RWPE1 (cell line): ENCODE measurements around the gene ZNF148.
A peak's percentile ranks its signal among the peaks of the same experiment; 100 is the strongest.

ENCODE experiments used
- CTCF ChIA-PET: fragments of 350-600 bp; sonication (Branson Sonifier 250); formaldehyde crosslinking; extraction: SDS; loops from one replicate; lab custom pipeline; 2021; lab: Yijun Ruan, JAX
- POLR2A ChIA-PET: fragments of 400-600 bp; formaldehyde crosslinking; extraction: SDS; loops from one replicate; lab custom pipeline; 2020; ENCODE audit warnings: antibody characterized with exemption; ENCODE audit not compliant: low non-redundant PET; lab: Yijun Ruan, JAX
- DNase-seq: peaks from one replicate; pipeline ENCODE4 v3.0.0; 2012; ENCODE audit warnings: low spot score
- H3K27ac ChIP-seq: fragments of 450-650 bp; 2 replicates; pipeline ENCODE4 v1.5.1; 2017
- TF ChIP-seq, protein P1 (sequence below): fragments of 450-650 bp; conservative IDR thresholded peaks from 2 replicates; pipeline ENCODE4 v1.5.1; 2017; ENCODE audit warnings: low read depth, mild to moderate bottlenecking

The ZNF148 gene

DNA sequence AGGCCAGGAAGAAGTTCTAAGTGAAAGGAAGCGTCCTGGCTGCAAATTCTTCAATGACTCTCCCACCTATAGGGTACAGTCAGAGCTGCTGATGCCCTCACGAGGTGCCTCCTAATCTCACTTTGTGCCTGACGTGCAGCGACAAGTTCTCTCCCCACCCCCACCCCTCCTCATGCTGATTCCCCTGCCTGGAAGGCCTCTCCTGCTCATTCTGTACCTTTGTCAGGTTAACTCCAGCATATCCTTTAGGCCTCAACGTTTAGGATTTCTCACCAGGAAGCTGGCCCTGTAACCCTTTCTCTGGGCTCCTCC is 187.6 kb downstream of the ZNF148 start:
- ChIA-PET CTCF (interaction anchor here (1.1 kb wide), 1 partner anchor 38 kb away, joined by 3 read pairs; no protein-coding TSS in a partner anchor), POLR2A (no interaction called here)
- 0 out of 2 replicates have a peak overlapping the region, but pooled peaks have one; percentile 16 for H3K27ac ChIP-seq
- DNase-seq, result peak; percentile 56
- TF ChIP-seq, protein P1, sequence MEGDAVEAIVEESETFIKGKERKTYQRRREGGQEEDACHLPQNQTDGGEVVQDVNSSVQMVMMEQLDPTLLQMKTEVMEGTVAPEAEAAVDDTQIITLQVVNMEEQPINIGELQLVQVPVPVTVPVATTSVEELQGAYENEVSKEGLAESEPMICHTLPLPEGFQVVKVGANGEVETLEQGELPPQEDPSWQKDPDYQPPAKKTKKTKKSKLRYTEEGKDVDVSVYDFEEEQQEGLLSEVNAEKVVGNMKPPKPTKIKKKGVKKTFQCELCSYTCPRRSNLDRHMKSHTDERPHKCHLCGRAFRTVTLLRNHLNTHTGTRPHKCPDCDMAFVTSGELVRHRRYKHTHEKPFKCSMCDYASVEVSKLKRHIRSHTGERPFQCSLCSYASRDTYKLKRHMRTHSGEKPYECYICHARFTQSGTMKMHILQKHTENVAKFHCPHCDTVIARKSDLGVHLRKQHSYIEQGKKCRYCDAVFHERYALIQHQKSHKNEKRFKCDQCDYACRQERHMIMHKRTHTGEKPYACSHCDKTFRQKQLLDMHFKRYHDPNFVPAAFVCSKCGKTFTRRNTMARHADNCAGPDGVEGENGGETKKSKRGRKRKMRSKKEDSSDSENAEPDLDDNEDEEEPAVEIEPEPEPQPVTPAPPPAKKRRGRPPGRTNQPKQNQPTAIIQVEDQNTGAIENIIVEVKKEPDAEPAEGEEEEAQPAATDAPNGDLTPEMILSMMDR, result no peak

DNA sequence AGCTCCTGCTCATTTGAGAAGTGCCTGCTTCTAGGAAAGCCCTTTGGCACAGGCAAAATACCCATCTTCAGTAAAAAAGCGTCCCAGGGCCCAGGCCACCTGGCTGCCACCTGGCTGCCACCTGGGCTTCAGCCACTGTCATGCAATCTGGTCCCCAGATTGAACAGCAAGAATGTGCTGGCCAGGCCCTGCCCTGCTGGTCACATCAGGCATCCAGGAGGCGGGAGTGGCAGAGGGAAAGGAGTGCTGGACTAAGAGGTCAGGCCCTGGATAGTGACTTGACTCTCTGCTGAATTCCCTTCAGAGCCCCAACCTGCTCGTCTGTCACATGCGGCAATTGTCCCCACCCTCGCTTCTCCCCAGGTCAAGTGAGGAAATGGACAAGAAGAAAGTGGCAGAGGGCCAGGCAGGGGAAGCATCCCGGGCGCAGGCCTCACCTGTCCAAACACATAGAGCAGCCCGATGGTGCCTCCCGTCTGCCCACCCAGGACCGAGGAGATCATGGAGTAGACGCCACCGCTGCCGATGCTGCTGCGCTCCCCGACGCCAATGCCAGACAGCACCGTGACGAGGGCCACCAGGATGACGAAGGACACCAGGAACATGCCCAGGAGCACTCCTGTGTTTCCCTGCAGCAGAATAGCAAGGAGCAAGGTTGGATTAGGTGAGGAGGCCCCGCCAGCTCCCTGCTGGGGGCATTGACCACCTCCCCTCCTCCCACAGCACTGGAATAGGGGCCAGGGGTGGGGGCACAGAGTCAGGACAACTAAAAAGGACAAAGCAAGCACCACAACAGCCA is 188.1 kb downstream of the ZNF148 start:
- CTCF ChIA-PET, result interaction anchor here (0.5 to 1.1 kb wide), 2 partner anchors 35 to 37 kb away, joined by 3 read pairs; no protein-coding TSS in a partner anchor
- POLR2A ChIA-PET, result no interaction called here
- no peak for DNase-seq

DNA sequence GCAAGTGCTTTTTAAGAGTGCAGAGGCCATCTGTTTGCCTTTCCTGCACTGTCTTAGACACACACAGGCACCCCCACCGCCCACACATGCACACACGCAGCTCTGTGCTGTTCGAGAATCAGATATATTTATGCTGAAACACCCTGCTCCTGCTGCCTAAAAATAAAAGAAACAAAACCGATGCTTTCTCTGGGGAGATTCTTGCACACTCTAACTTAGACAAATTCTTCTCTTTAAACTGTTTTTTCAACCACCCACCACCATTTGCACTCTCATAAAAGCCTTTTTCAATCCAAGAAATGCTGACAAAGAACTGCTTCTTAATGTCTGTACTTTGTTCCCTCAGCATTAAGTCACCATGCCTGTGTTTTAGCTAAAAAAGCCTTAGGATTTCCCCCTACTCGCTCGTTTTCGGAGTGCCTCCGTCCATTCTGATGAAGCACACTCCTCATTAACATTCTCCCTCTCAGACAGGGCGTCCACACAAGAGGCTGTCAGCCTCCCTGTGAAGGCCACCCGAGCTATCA is 188.8 kb downstream of the ZNF148 start:
- ChIA-PET CTCF (interaction anchor here (0.5 kb wide), 1 partner anchor 35 kb away, joined by 3 read pairs; no protein-coding TSS in a partner anchor), POLR2A (no interaction called here)
- TF ChIP-seq, protein P1, result no peak
- DNase-seq, result no peak
- 0 out of 2 replicates have a peak overlapping the region, but pooled peaks have one; percentile 16 for H3K27ac ChIP-seq

More for the DNA sequence above, 188.1 kb downstream of the ZNF148 start:
- TF ChIP-seq, protein P1, result no peak
- H3K27ac ChIP-seq, result 0 out of 2 replicates have a peak overlapping the region, but pooled peaks have one; percentile 16

DNA sequence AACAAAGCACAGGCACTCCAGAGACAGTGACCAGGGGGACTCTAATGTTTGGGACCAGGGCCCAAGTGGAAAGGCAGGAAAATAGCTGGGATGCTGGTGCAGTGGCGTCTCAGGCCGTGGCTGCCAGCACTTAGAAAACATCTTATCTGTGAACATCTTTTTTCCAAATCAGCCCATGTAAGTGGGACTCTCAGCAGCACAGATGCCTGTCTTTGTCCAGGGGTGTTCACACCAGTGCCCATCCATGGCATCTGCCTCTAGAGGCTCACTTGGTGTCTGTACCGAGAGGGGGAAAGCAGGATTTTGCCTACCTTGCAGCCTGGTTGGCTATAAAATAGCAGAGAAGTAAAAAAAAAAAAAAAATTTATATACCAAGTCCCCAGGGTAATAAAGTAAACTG is 189.3 kb downstream of the ZNF148 start:
- DNase-seq, result no peak
- no peak overlapping the region for H3K27ac ChIP-seq
- TF ChIP-seq, protein P1, result no peak
- CTCF ChIA-PET, result no interaction called here
- POLR2A ChIA-PET, result no interaction called here

DNA sequence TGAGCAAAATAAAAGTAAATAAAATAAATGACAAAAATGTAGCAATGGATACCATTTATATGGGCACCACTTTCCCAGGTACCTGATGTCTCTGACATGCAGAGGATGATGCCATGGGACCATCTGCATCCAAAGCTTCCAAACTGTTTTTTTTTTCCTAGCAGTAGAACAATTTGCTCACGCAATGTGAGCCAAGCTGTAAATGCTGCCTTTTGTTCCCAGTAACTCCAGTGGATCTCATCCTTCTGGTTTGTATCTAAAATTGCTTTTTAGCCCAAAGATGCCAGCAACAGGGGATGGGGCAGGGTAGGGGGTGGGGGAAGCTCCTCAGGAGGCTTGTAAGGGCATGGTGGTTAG is 195.3 kb downstream of the ZNF148 start:
- POLR2A ChIA-PET, result no interaction called here
- DNase-seq, result no peak
- no peak overlapping the region for H3K27ac ChIP-seq
- TF ChIP-seq, protein P1, result no peak
- CTCF ChIA-PET, result interaction anchor here (0.8 kb wide), 1 partner anchor 185 kb away, joined by 3 read pairs; no protein-coding TSS in a partner anchor

DNA sequence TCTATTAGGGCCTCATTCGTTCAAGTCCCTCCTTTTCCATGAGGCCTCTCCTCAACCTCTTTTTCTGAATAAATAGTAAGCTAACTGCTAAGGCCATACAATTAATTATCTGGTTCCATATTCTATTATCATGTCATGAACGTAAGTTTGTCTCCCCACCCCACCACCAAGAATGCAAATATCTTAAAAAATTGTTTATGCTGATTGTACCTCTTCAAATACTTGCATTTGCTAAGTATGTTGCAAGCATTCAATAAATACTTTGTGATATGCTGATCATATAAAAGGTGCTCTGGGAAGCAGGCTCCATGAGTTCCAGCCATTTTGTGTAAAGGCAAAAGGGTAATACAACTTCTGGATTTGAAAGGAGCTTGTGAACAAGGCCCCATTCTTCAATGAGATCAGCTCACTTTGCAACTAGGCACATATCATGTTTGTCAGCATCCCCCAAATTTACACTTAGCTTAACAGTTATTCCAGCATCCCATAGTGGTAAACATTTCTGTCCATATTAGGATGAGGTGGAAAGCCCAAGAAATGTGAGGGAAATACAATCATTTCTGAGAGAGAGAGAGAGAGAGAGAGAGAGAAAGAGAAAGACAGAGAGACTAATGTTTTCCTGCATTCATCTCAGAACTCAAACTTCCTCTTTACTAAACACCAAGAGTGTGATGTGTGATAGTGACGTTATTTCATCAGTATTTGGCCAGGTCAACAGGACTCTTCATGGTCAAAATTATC is 195.8 kb downstream of the ZNF148 start:
- TF ChIP-seq, protein P1, result no peak
- ChIA-PET POLR2A (no interaction called here), CTCF (interaction anchor here (0.5 to 0.8 kb wide), 2 partner anchors 130 to 184 kb away, joined by 3 read pairs; no protein-coding TSS in a partner anchor)
- no peak for DNase-seq
- H3K27ac ChIP-seq, result no peak overlapping the region
